SK-N-SH (cell line): ENCODE measurements around the gene PCDH1. TPM values are rescaled to one million over a fixed set of nuclear protein-coding genes. Genes with fewer than 3 reads are reported as not detected.

Experiments
- CTCF ChIA-PET: fragments of 300-600, 350-600 bp; formaldehyde crosslinking; extraction: SDS; loops from one replicate; lab custom pipeline; 2021; lab: Yijun Ruan, JAX
- POLR2A ChIA-PET: fragments of 350-600 bp; sonication (Branson Sonifier 250); formaldehyde crosslinking; extraction: SDS; loops from one replicate; lab custom pipeline; 2020; ENCODE audit warnings: antibody characterized with exemption, inconsistent platforms; lab: Yijun Ruan, JAX
- DNase-seq: peaks from one replicate; pipeline ENCODE4 v3.0.0; 2012
- H2AFZ ChIP-seq: fragments of 200-600 bp; sonication (generic); 2 replicates; pipeline ENCODE4 v1.8.1; 2016; ENCODE audit warnings: antibody characterized with exemption, mild to moderate bottlenecking, low read depth
- H3F3A ChIP-seq: fragments of 200-600 bp; sonication (generic); replicated peaks from 2 replicates; pipeline ENCODE3; 2016; ENCODE audit warnings: antibody characterized with exemption, mild to moderate bottlenecking; ENCODE audit not compliant: insufficient read depth
- H3K27ac ChIP-seq, 2 experiments: fragments of 200-500 bp in 1 of 2; fragments of 200-600 bp in 1 of 2; sonication (Bioruptor generic) in 1 of 2; sonication (generic), shearing (Covaris generic) in 1 of 2; 2 replicates each; pipeline versions ENCODE4 v1.5.1 to v1.6.1; 2014 to 2016; ENCODE audit warnings: low read depth in 2 of 2, inconsistent platforms in 1 of 2, low read length in 1 of 2, mild to moderate bottlenecking in 1 of 2, mixed read lengths in 1 of 2
- H3K27me3 ChIP-seq: fragments of 200-600 bp; sonication (generic), shearing (Covaris generic); 2 replicates; pipeline ENCODE4 v1.6.1; 2016; ENCODE audit warnings: mixed run types; ENCODE audit not compliant: insufficient read depth
- H3K36me3 ChIP-seq, 2 experiments: fragments of 200-500 bp in 1 of 2; fragments of 200-600 bp in 1 of 2; sonication (Bioruptor generic) in 1 of 2; sonication (generic) in 1 of 2; replicated peaks in 1 of 2; 2 replicates each; pipeline versions ENCODE3 to v1.5.1; 2014 to 2016; ENCODE audit warnings: low read length in 1 of 2, mild to moderate bottlenecking in 1 of 2; ENCODE audit not compliant: insufficient read depth in 2 of 2, control insufficient read depth in 1 of 2
- H3K4me1 ChIP-seq, 2 experiments: fragments of 200-500 bp in 1 of 2; fragments of 200-600 bp in 1 of 2; sonication (Bioruptor generic) in 1 of 2; sonication (generic), shearing (Covaris generic) in 1 of 2; 2 replicates each; pipeline versions ENCODE4 v1.5.1 to v1.6.1; 2014 to 2016; ENCODE audit warnings: low read depth in 1 of 2, low read length in 1 of 2, mixed run types in 1 of 2; ENCODE audit not compliant: insufficient read depth in 2 of 2, control insufficient read depth in 1 of 2
- H3K4me2 ChIP-seq: fragments of 200-600 bp; sonication (generic), shearing (Covaris generic); 2 replicates; pipeline ENCODE4 v1.6.1; 2017; ENCODE audit warnings: mixed run types
- H3K4me3 ChIP-seq, 2 experiments: fragments of 200-500 bp in 1 of 2; fragments of 200-600 bp in 1 of 2; sonication (Bioruptor generic) in 1 of 2; sonication (generic), shearing (Covaris generic) in 1 of 2; 2 replicates each; pipeline versions ENCODE4 v1.5.1 to v1.8.1; 2014 to 2016; ENCODE audit warnings: low read depth in 2 of 2, inconsistent platforms in 1 of 2, low read length in 1 of 2, mild to moderate bottlenecking in 1 of 2, mixed read lengths in 1 of 2, moderate library complexity in 1 of 2
- H3K79me2 ChIP-seq: fragments of 200-600 bp; sonication (generic); 2 replicates; pipeline ENCODE4 v1.8.1; 2017; ENCODE audit warnings: mild to moderate bottlenecking; ENCODE audit not compliant: insufficient read depth
- H3K9ac ChIP-seq: fragments of 200-600 bp; sonication (generic); 2 replicates; pipeline ENCODE4 v1.6.1; 2017; ENCODE audit warnings: mixed run types
- H3K9me2 ChIP-seq: fragments of 200-600 bp; sonication (generic); 2 replicates; pipeline ENCODE4 v1.6.1; 2017; ENCODE audit warnings: mixed run types
- H3K9me3 ChIP-seq: fragments of 200-600 bp; sonication (generic); 2 replicates; pipeline ENCODE4 v1.6.1; 2017; ENCODE audit warnings: mixed run types, mild to moderate bottlenecking, moderate library complexity
- H4K20me1 ChIP-seq: fragments of 200-600 bp; sonication (generic); 2 replicates; pipeline ENCODE4 v1.6.1; 2017; ENCODE audit warnings: mild to moderate bottlenecking, mixed run types; ENCODE audit not compliant: insufficient read depth
- CHD2 ChIP-seq: fragments of 150-350 bp; IDR thresholded peaks from 2 replicates; pipeline ENCODE4 v1.6.1; 2018; ENCODE audit warnings: low read length; ENCODE audit not compliant: partially characterized antibody
- ELF1 ChIP-seq: IDR thresholded peaks from 2 replicates; pipeline ENCODE4 v1.4.0; 2012
- EP300 ChIP-seq, 2 experiments: IDR thresholded peaks; 2 replicates each; pipeline versions ENCODE4 v1.4.0 to v1.6.1; 2012; ENCODE audit warnings: borderline replicate concordance in 1 of 2, low read depth in 1 of 2, low read length in 1 of 2
- EZH2phosphoT487 ChIP-seq: fragments of 200-600 bp; sonication (generic); IDR thresholded peaks from 2 replicates; pipeline ENCODE4 v1.6.1; 2017; ENCODE audit warnings: low read depth, mixed run types, mild to moderate bottlenecking, antibody characterized with exemption, moderate library complexity, borderline replicate concordance
- FOXJ3 ChIP-seq: sonication (generic); formaldehyde crosslinking; IDR thresholded peaks from 2 replicates; pipeline ENCODE4 v1.5.1; 2020; ENCODE audit warnings: mild to moderate bottlenecking, missing genetic modification reagents
- GABPA ChIP-seq: IDR thresholded peaks from 2 replicates; pipeline ENCODE4 v1.4.0; 2012; ENCODE audit warnings: low read depth, mild to moderate bottlenecking
- MEF2A ChIP-seq: IDR thresholded peaks from 2 replicates; pipeline ENCODE4 v1.4.0; 2012; ENCODE audit warnings: low read depth, borderline replicate concordance
- MXI1 ChIP-seq: IDR thresholded peaks from 2 replicates; pipeline ENCODE4 v1.6.1; 2012; ENCODE audit warnings: mild to moderate bottlenecking, low read depth, low read length, improper control_type of control experiment
- NFIC ChIP-seq: IDR thresholded peaks from 2 replicates; pipeline ENCODE4 v1.4.0; 2012; ENCODE audit warnings: borderline replicate concordance
- PBX3 ChIP-seq: IDR thresholded peaks from 2 replicates; pipeline ENCODE4; 2012
- POLR2AphosphoS5 ChIP-seq: IDR thresholded peaks from 2 replicates; pipeline ENCODE4 v1.6.1; 2012; ENCODE audit warnings: low read depth, low read length
- RXRA ChIP-seq: IDR thresholded peaks from 2 replicates; pipeline ENCODE4 v1.4.0; 2012; ENCODE audit warnings: low read depth, mild to moderate bottlenecking, borderline replicate concordance
- SMC3 ChIP-seq: IDR thresholded peaks from 2 replicates; pipeline ENCODE4 v1.6.1; 2012; ENCODE audit warnings: low read depth, low read length, improper control_type of control experiment
- TAF1 ChIP-seq: IDR thresholded peaks from 2 replicates; pipeline ENCODE4 v1.6.1; 2012; ENCODE audit warnings: low read depth, mild to moderate bottlenecking, low read length, moderate library complexity, borderline replicate concordance
- USF1 ChIP-seq: IDR thresholded peaks from 2 replicates; pipeline ENCODE4 v1.4.0; 2012; ENCODE audit warnings: low read depth, borderline replicate concordance
- YY1 ChIP-seq: IDR thresholded peaks from 2 replicates; pipeline ENCODE4 v1.4.0; 2012; ENCODE audit warnings: low read depth, mild to moderate bottlenecking
- WGBS: methylation state at CpG from one replicate; pipeline ENCODE4 v1.1.6; 2017; ENCODE audit warnings: low lambda C conversion rate; 5-methylcytosine and 5-hydroxymethylcytosine counted together
- polyA plus RNA-seq, 3 experiments: library from polyadenylated mRNA; depleted of rRNA; stranded (reverse); fragments of >200 nt; gene quantifications; 2 replicates each; pipeline ENCODE4 v1.2.3, GENCODE V29; 2012
- TF ChIP-seq, protein P1 (sequence below): IDR thresholded peaks from 2 replicates; pipeline ENCODE4 v1.4.0; 2012; ENCODE audit warnings: low read depth
- TF ChIP-seq, protein P2 (sequence below): IDR thresholded peaks from 2 replicates; pipeline ENCODE4 v1.4.0; 2012; ENCODE audit warnings: low read depth, borderline replicate concordance

Gene PCDH1
- polyA plus RNA-seq, 1 of the 3 experiments (the other 2 are of a cell fraction) = 0.08 TPM

DNA sequence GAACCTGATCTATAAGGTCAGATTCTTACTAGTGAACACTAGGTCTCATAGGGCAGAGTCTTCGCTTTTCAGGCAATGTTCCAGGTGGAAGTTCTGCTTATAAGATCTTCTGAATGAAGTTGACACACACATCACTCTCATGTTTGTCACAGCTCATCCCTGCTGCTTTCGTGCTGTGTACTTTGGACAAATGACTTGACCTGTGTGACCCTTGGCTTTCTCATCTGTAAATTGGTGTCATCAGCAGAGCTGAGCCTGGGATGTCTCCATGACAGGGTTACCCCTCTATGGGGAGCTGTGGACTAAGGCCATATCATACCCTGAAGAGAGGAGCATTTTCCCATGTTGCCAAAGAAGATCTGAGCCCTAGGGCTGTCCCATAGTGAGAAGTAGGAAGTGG is 48.2 kb upstream of the PCDH1 start:
- H3F3A ChIP-seq = peaks cover 4% of the 10 kb centered on the region
- DNase-seq = no peak
- H3K9me3 ChIP-seq = no peaks in the 10 kb centered on the region
- H3K27ac ChIP-seq = no peak overlapping the region
- POLR2A ChIA-PET = no interaction called here
- no peaks in the 10 kb centered on the region for H4K20me1 ChIP-seq
- H3K4me3 ChIP-seq = no peak overlapping the region
- peaks cover 25% of the 10 kb centered on the region for H3K79me2 ChIP-seq
- TF ChIP-seq USF1 = no peak
- CTCF ChIA-PET = interaction anchor here (1.3 to 5.9 kb wide), 3 partner anchors 34 to 47 kb away, joined by 3 to 32 read pairs (median 9); partner anchors contain the start of gene RNF14
- H3K9ac ChIP-seq = no peak overlapping the region
- no peaks in the 10 kb centered on the region for H3K9me2 ChIP-seq
- H3K36me3 ChIP-seq = peaks cover 45 to 56% of the 10 kb centered on the region in 2 experiments
- no peaks in the 10 kb centered on the region for H3K27me3 ChIP-seq
- peaks cover 0 to 8% of the 10 kb centered on the region in 2 experiments; a peak in 2 of 4 replicates for H3K4me1 ChIP-seq
- H2AFZ ChIP-seq = no peak overlapping the region
- H3K4me2 ChIP-seq = no peak overlapping the region
- 96% methylated on average over 2 of the region's 2 CpGs for WGBS

DNA sequence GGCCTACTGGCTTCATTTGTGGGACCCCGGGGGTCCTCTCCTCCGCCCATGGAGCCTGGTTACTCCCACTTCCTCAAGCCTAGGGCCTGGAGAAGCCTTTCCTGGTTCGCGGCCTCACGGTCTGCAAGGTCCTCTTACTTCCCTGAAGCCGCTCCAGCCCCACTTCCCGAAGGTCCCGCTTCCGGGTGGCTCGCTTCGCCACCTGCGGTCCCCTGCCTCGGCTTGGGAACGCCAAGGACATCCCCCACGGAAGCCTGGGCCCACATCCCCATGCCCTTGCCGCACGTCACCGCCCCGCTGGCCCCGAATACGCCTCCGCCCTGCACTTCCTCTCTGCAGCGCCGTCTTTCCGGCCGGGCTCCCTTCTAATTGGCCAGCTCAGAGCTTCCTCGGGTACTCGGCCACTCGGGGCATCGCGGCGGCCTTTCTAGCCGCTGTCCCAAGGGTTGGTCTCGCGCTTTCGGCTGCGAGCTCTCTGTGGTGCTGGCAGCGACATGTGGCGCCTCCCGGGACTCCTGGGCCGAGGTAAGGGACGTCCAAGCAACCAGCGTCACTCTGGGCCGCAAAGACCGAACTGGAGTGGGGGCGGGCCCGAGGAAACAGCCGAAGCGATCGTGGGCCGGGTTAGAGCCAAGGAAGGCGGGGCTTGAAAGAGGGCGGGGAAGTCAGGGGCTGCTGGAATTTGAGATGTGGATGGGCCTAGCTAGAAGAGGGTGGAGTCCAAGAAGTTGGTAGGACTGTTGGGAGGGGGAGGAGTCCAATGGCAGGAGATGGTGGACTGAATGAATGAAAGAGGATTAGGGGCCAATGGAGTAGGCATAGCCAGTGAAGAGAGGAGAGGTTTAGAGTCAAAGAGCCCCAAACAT is 45.5 kb upstream of the PCDH1 start, which contains the start of gene DELE1:
TSS of gene DELE1 (plus strand) at position 424 of the 866 bp plus-strand sequence. CDS start at position 495, 71 bp downstream.
- 1% methylated on average over 22 of the region's 53 CpGs for WGBS
- Histone ChIP-seq H3K9ac (peak within 1 kb of the TSS; percentile 98), H3K9me2 (no peaks in the 10 kb centered on the region), H3K27ac (peak within 1 kb of the TSS; percentile 98 to 99), H3K36me3 (peaks cover 31 to 32% of the 10 kb centered on the region in 2 experiments), H3K4me1 (peaks cover 0 to 8% of the 10 kb centered on the region in 2 experiments; a peak in 2 of 4 replicates), H3K79me2 (peaks cover 25% of the 10 kb centered on the region), H3K4me2 (peak within 1 kb of the TSS; percentile 95), H3K9me3 (no peaks in the 10 kb centered on the region), H3K4me3 (peak within 1 kb of the TSS; percentile 87 to 96), H3F3A (peaks cover 4% of the 10 kb centered on the region), H3K27me3 (no peaks in the 10 kb centered on the region), H2AFZ (peak within 1 kb of the TSS; percentile 86), H4K20me1 (no peaks in the 10 kb centered on the region)
- TF ChIP-seq EZH2phosphoT487 (no peak), MXI1 (peak; percentile 61), ELF1 (peak; percentile 75), GABPA (peak; percentile 92), PBX3 (no peak; the same call in 1 of the 2 replicates), POLR2AphosphoS5 (peak; percentile 85), MEF2A (no peak), TAF1 (peak; percentile 70), YY1 (0 out of 2 replicates have a peak, but pooled peaks have one; percentile 30), CHD2 (peak; percentile 55), RXRA (no peak), SMC3 (no peak), NFIC (peak; percentile 53), FOXJ3 (CRISPR knock-in tag) (0 out of 2 replicates have a peak, but pooled peaks have one; percentile 10), EP300 (IDR thresholded peaks at IDR 0.05; ENCODE audit: borderline replicate concordance in 1 of 2, low read depth in 1 of 2, low read length in 1 of 2) (peak in 1 of 2 experiments; percentile 36; a peak in 1 of 4 replicates)
- TF ChIP-seq, protein P1, sequence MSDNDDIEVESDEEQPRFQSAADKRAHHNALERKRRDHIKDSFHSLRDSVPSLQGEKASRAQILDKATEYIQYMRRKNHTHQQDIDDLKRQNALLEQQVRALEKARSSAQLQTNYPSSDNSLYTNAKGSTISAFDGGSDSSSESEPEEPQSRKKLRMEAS = peak; percentile 82
- TF ChIP-seq, protein P2, sequence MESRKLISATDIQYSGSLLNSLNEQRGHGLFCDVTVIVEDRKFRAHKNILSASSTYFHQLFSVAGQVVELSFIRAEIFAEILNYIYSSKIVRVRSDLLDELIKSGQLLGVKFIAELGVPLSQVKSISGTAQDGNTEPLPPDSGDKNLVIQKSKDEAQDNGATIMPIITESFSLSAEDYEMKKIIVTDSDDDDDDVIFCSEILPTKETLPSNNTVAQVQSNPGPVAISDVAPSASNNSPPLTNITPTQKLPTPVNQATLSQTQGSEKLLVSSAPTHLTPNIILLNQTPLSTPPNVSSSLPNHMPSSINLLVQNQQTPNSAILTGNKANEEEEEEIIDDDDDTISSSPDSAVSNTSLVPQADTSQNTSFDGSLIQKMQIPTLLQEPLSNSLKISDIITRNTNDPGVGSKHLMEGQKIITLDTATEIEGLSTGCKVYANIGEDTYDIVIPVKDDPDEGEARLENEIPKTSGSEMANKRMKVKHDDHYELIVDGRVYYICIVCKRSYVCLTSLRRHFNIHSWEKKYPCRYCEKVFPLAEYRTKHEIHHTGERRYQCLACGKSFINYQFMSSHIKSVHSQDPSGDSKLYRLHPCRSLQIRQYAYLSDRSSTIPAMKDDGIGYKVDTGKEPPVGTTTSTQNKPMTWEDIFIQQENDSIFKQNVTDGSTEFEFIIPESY = no peak
- CTCF ChIA-PET = interaction anchor here (1.0 to 5.9 kb wide), 10 partner anchors 8 to 231 kb away, joined by 3 to 32 read pairs (median 6); partner anchors contain the start of gene PCDH1
- POLR2A ChIA-PET = interaction anchor here (0.6 to 1.9 kb wide), 16 partner anchors 8 to 331 kb away, joined by 3 to 15 read pairs (median 4); partner anchors contain the start of gene ARAP3
- peak; percentile 95 for DNase-seq
